K562 (cell line): Measurements from ENCODE around the gene CTRB1. TPM values are rescaled to one million over a fixed set of nuclear protein-coding genes. Genes with fewer than 3 reads are reported as not detected.

ENCODE experiments used
- ATAC-seq: fragments of 200-7000 bp; cut with Tn5 transposase; 3 replicates; pipeline ENCODE4 v1.9.1; 2020; ENCODE audit warnings: moderate library complexity
- BruUV-seq: library from RNA; stranded (reverse); fragments of 400-500 nt; replicated peaks from 2 replicates; lab custom pipeline; 2021; lab: Mats Ljungman, UMichigan
- CTCF ChIA-PET: fragments of 300-600 bp; formaldehyde crosslinking; extraction: SDS; loops from one replicate; lab custom pipeline; 2021; ENCODE audit warnings: low intra/inter-chr PET ratio; lab: Yijun Ruan, JAX
- POLR2A ChIA-PET: fragments of 300-600, 350-650 bp; sonication (Branson Sonifier 250); formaldehyde crosslinking; extraction: SDS; loops from one replicate; lab custom pipeline; 2021; ENCODE audit warnings: antibody characterized with exemption, inconsistent platforms; lab: Yijun Ruan, JAX
- DNase-seq, 4 experiments: peaks; one replicate each; pipeline versions ENCODE4 v3.0.0 to v3.0.0-alpha.2; 2011 to 2018; ENCODE audit warnings: low spot score in 3 of 4, mixed read lengths in 3 of 4; ENCODE audit errors: extremely low read depth in 1 of 4
- FAIRE-seq: peaks from 2 replicates; lab custom pipeline; 2011; peaks lifted over from hg19 to GRCh38; lab: Jason Lieb, UNC
- H2AFZ ChIP-seq: 2 replicates; pipeline ENCODE4 v1.6.0; 2011; ENCODE audit warnings: low read depth, low read length, control low read depth, inconsistent platforms
- H3K27ac ChIP-seq: fragments of 200-600 bp; 3 replicates; pipeline ENCODE4 v1.8.0; 2011; ENCODE audit warnings: low read depth, mild to moderate bottlenecking, control low read depth, inconsistent platforms, low read length, moderate library complexity, mixed read lengths; ENCODE audit errors: extremely low read depth
- H3K27me3 ChIP-seq, 2 experiments: fragments of 300-600 bp in 1 of 2; 2 replicates in 1 of 2; 3 replicates in 1 of 2; pipeline versions ENCODE4 v1.6.0 to v1.8.0; 2011; ENCODE audit warnings: inconsistent platforms in 2 of 2, low read length in 2 of 2, mild to moderate bottlenecking in 1 of 2, mixed read lengths in 1 of 2, moderate library complexity in 1 of 2; ENCODE audit not compliant: control insufficient read depth in 2 of 2, insufficient read depth in 2 of 2
- H3K36me3 ChIP-seq: fragments of 300-600 bp; 3 replicates; pipeline ENCODE4 v1.8.0; 2011; ENCODE audit warnings: mild to moderate bottlenecking, low read length, inconsistent platforms; ENCODE audit not compliant: control insufficient read depth, insufficient read depth
- H3K4me1 ChIP-seq, 2 experiments: fragments of 200-600 bp in 1 of 2; replicated peaks in 1 of 2; 2 replicates in 1 of 2; 3 replicates in 1 of 2; pipeline versions ENCODE4 v1.5.1 to v1.8.0; 2011; ENCODE audit warnings: inconsistent platforms in 2 of 2, low read length in 2 of 2, mild to moderate bottlenecking in 1 of 2, mixed read lengths in 1 of 2, moderate library complexity in 1 of 2; ENCODE audit not compliant: control insufficient read depth in 2 of 2, insufficient read depth in 2 of 2
- H3K4me2 ChIP-seq: 2 replicates; pipeline ENCODE4 v1.6.1; 2011; ENCODE audit warnings: low read length, control low read depth, inconsistent platforms, mixed read lengths; ENCODE audit not compliant: insufficient read depth
- H3K4me3 ChIP-seq: fragments of 200-600 bp; sonication (generic), shearing (Covaris generic); 2 replicates; pipeline ENCODE4 v1.5.1; 2016; ENCODE audit warnings: control low read depth, inconsistent platforms
- H3K79me2 ChIP-seq: fragments of 200-600 bp; 3 replicates; pipeline ENCODE4 v1.8.0; 2011; ENCODE audit warnings: low read length, inconsistent platforms; ENCODE audit not compliant: control insufficient read depth, insufficient read depth
- H3K9ac ChIP-seq, 2 experiments: 2 replicates each; pipeline versions ENCODE4 v1.6.0 to v1.6.1; 2011; ENCODE audit warnings: low read depth in 2 of 2, low read length in 2 of 2, control low read depth in 1 of 2, inconsistent platforms in 1 of 2, mild to moderate bottlenecking in 1 of 2, mixed read lengths in 1 of 2; ENCODE audit not compliant: insufficient read depth in 1 of 2
- H3K9me1 ChIP-seq: one replicate; pipeline ENCODE4 v1.6.0; 2011; ENCODE audit warnings: inconsistent platforms, mild to moderate bottlenecking, low read length, moderate library complexity; ENCODE audit not compliant: control insufficient read depth, insufficient read depth
- H3K9me3 ChIP-seq: replicated peaks from 2 replicates; pipeline ENCODE4 v1.5.1; 2011; ENCODE audit warnings: low read depth, low read length, inconsistent platforms; ENCODE audit not compliant: control insufficient read depth, insufficient read depth
- H4K20me1 ChIP-seq: replicated peaks from 2 replicates; pipeline ENCODE4 v1.6.1; 2011; ENCODE audit warnings: low read length, inconsistent platforms, mixed read lengths; ENCODE audit not compliant: control insufficient read depth, insufficient read depth
- CBFB ChIP-seq: sonication (generic); formaldehyde crosslinking; IDR thresholded peaks from 2 replicates; pipeline ENCODE4 v1.4.0; 2020; ENCODE audit warnings: mild to moderate bottlenecking, missing genetic modification reagents
- DMBX1 ChIP-seq: fragments of 250-450 bp; sonication (Bioruptor Pico); IDR thresholded peaks from 2 replicates; pipeline ENCODE4 v1.8.0; 2022; ENCODE audit warnings: inconsistent platforms, mild to moderate bottlenecking, moderate library complexity, borderline replicate concordance
- KLF16 ChIP-seq: IDR thresholded peaks from 2 replicates; pipeline ENCODE4 v1.6.1; 2016; ENCODE audit warnings: antibody characterized with exemption
- NBN ChIP-seq: fragments of 450-650 bp; IDR thresholded peaks from 2 replicates; pipeline ENCODE4 v1.6.1; 2016; ENCODE audit warnings: low read depth, mild to moderate bottlenecking
- RBFOX2 ChIP-seq: fragments of 200-400 bp; formaldehyde crosslinking; IDR thresholded peaks from 2 replicates; pipeline ENCODE4 v1.6.1; 2017; ENCODE audit warnings: low read depth, mild to moderate bottlenecking, low read length, moderate library complexity
- RHOXF2B ChIP-seq: fragments of 250-450 bp; sonication (Bioruptor Pico); conservative IDR thresholded peaks from 2 replicates; pipeline ENCODE4 v1.5.1; 2021
- SRSF1 ChIP-seq: fragments of 200-400 bp; formaldehyde crosslinking; IDR thresholded peaks from 2 replicates; pipeline ENCODE4 v1.6.1; 2017; ENCODE audit warnings: mild to moderate bottlenecking, low read depth, low read length, moderate library complexity
- TRIM28 ChIP-seq: fragments of 450-650 bp; IDR thresholded peaks from 2 replicates; pipeline ENCODE4 v1.6.1; 2017
- ZNF274 ChIP-seq: IDR thresholded peaks from 2 replicates; pipeline ENCODE4 v1.6.1; 2011; ENCODE audit warnings: low read depth, mild to moderate bottlenecking, low read length, moderate library complexity, borderline replicate concordance
- WGBS: fragments of 100-300 bp; shearing (Covaris generic); methylation state at CpG from one replicate; pipeline ENCODE4 v1.1.6; 2016; ENCODE audit warnings: low coverage, mixed read lengths; ENCODE audit not compliant: insufficient coverage; ENCODE audit errors: missing lambda C conversion rate; 5-methylcytosine and 5-hydroxymethylcytosine counted together
- in situ Hi-C: fragments of 300-500 bp; cut with MboI; formaldehyde crosslinking; loops from 4 replicates; pipeline ENCODE4 v1.15.0; 2018; ENCODE audit warnings: inconsistent platforms, mixed read lengths
- intact Hi-C: fragments of 100-400 bp; cut with micrococcal nuclease; formaldehyde crosslinking; loops from 2 replicates; pipeline ENCODE4 v1.14.2; 2022
- polyA plus RNA-seq, 8 experiments: library from polyadenylated mRNA; depleted of rRNA in 4 of 8; stranded (reverse) in 5 of 8; unstranded in 3 of 8; fragments of >200 nt; fragmentation: Nextera tagmentation in 2 of 8; fragmentation: Illumina TruSeq in 1 of 8; extraction: Ambion mirVana in 2 of 8; extraction: Trizol in 1 of 8; gene quantifications; 2 replicates each; pipeline versions ENCODE4 v1.2.1 to v1.2.3, GENCODE V29; 2011 to 2014; ENCODE audit warnings: inconsistent platforms in 1 of 8, missing spikeins in 1 of 8
- total RNA-seq, 7 experiments: library from RNA; depleted of rRNA in 6 of 7; stranded (reverse); fragments of >200 nt in 6 of 7; fragmentation: Illumina TruSeq in 2 of 7; extraction: Trizol in 2 of 7; gene quantifications; 2 replicates each; pipeline versions ENCODE4 v1.2.1 to v1.2.3, GENCODE V29; 2011 to 2021; ENCODE audit warnings: low replicate concordance in 1 of 7
- TF ChIP-seq, protein P1 (sequence below): fragments of 250-450 bp; sonication (Bioruptor Pico); IDR thresholded peaks from 2 replicates; pipeline ENCODE4 v1.4.0; 2020; ENCODE audit warnings: mild to moderate bottlenecking
- TF ChIP-seq, protein P2 (sequence below): fragments of 250-450 bp; sonication (Bioruptor Pico); IDR thresholded peaks from 2 replicates; pipeline ENCODE4 v1.8.0; 2022; ENCODE audit warnings: moderate library complexity, mild to moderate bottlenecking, inconsistent platforms
- TF ChIP-seq, protein P3 (sequence below): sonication (generic); formaldehyde crosslinking; IDR thresholded peaks from 2 replicates; pipeline ENCODE4 v1.5.0; 2020; ENCODE audit warnings: missing genetic modification reagents

The CTRB1 gene
- total and polyA plus RNA-seq, 9 of the 15 experiments (the other 6 are each of a cell fraction or from before 2014, with no cell fraction given): 2.3 TPM; not detected in 8

DNA sequence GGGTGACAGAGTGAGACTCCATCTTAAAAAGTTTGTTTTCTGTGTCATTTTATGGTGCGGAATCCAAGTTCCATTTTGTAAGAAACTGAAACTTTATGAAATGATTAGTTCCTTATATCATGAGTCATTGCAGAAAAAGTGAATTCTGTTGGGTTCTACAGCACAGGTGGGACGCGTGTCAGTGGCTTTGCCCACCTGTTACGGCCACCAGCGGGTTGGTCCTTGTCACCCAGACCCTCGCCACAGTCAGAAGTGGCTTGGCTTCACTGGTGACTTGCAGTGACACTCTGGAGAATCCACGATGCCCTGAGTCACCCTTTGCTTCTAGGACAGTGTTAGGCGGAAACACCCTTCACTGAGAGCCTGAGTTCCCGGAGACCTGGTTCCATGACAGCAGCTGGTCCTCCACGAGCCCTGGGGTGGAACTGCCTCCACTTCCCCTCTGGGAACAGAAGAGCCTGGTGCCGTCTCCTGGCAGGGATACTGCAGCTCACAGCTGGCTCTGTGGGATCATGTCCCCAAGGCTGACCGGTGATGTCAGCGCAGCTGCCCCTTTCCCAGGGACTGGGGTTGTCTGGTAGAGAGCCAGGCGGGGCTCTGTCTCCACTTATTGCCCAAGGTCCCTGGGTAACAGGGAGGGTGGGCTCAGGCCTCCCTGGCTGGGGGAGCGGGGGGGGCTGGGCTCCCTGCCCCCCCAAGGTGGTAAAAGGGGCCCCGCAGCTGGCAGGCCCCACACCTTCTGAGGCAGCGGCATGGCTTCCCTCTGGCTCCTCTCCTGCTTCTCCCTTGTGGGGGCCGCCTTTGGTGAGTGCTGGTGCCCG lies at the start of gene CTRB1 (continued):
- TF ChIP-seq, protein P1, sequence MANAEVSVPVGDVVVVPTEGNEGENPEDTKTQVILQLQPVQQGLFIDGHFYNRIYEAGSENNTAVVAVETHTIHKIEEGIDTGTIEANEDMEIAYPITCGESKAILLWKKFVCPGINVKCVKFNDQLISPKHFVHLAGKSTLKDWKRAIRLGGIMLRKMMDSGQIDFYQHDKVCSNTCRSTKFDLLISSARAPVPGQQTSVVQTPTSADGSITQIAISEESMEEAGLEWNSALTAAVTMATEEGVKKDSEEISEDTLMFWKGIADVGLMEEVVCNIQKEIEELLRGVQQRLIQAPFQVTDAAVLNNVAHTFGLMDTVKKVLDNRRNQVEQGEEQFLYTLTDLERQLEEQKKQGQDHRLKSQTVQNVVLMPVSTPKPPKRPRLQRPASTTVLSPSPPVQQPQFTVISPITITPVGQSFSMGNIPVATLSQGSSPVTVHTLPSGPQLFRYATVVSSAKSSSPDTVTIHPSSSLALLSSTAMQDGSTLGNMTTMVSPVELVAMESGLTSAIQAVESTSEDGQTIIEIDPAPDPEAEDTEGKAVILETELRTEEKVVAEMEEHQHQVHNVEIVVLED (CRISPR knock-in tag): no peak
- no peak for TF ChIP-seq RHOXF2B (CRISPR knock-in tag)
- no peak for TF ChIP-seq DMBX1 (CRISPR knock-in tag)

GRCh38 chr16:75169899-75170405 lies 48.8 kb upstream of the CTRB1 start:
- DNase-seq (no peak), ATAC-seq (no peak), FAIRE-seq (no peak)
- no peaks in the 10 kb centered on the region for H3K4me1 ChIP-seq
- TF ChIP-seq NBN (no peak), CBFB (CRISPR knock-in tag) (no peak), KLF16 (no peak), RBFOX2 (no peak), TRIM28 (0 out of 2 replicates have a peak, but pooled peaks have one; percentile 29), SRSF1 (no peak), ZNF274 (peak; percentile 98)
- TF ChIP-seq, protein P2, sequence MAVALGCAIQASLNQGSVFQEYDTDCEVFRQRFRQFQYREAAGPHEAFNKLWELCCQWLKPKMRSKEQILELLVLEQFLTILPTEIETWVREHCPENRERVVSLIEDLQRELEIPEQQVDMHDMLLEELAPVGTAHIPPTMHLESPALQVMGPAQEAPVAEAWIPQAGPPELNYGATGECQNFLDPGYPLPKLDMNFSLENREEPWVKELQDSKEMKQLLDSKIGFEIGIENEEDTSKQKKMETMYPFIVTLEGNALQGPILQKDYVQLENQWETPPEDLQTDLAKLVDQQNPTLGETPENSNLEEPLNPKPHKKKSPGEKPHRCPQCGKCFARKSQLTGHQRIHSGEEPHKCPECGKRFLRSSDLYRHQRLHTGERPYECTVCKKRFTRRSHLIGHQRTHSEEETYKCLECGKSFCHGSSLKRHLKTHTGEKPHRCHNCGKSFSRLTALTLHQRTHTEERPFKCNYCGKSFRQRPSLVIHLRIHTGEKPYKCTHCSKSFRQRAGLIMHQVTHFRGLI (CRISPR knock-in tag): no peak
- TF ChIP-seq, protein P3, sequence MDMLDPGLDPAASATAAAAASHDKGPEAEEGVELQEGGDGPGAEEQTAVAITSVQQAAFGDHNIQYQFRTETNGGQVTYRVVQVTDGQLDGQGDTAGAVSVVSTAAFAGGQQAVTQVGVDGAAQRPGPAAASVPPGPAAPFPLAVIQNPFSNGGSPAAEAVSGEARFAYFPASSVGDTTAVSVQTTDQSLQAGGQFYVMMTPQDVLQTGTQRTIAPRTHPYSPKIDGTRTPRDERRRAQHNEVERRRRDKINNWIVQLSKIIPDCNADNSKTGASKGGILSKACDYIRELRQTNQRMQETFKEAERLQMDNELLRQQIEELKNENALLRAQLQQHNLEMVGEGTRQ: no peak
- no peak overlapping the region for H2AFZ ChIP-seq
- H3K4me3 ChIP-seq: no peak overlapping the region
- 82% methylated on average over 10 of the region's 10 CpGs for WGBS
- H3K27me3 ChIP-seq: no peaks in the 10 kb centered on the region
- H4K20me1 ChIP-seq: no peaks in the 10 kb centered on the region
- H3K4me2 ChIP-seq: no peak overlapping the region
- in situ Hi-C loops (no loop called here), intact Hi-C loops (no loop called here)
- H3K27ac ChIP-seq: no peak overlapping the region
- POLR2A ChIA-PET: interaction anchor here (1.3 kb wide), 1 partner anchor 14 kb away, joined by 3 read pairs; no protein-coding TSS in a partner anchor
- H3K79me2 ChIP-seq: no peaks in the 10 kb centered on the region
- H3K9me1 ChIP-seq: no peaks in the 10 kb centered on the region
- H3K36me3 ChIP-seq: peaks cover 44% of the 10 kb centered on the region
- peaks cover 29% of the 10 kb centered on the region for H3K9me3 ChIP-seq
- no TSS peak for BruUV-seq
- H3K9ac ChIP-seq: no peak overlapping the region
- CTCF ChIA-PET: no interaction called here
